Suprapubic skin (tissue), 4 donors: ENCODE results near the gene INPP5A. TPM values are rescaled to one million over a fixed set of nuclear protein-coding genes. Genes with fewer than 3 reads are reported as not detected.

Experiments
- DNase-seq, 2 donors: peaks; one replicate each; pipeline ENCODE4 v3.0.0-alpha.2; 2019; ENCODE audit warnings: low spot score in 2 of 2
- H3K27ac ChIP-seq: fragments of 200-600 bp; sonication (generic); one replicate; pipeline ENCODE4 v1.5.1; 2019
- H3K27me3 ChIP-seq: fragments of 200-600 bp; sonication (generic); one replicate; pipeline ENCODE4 v1.5.1; 2019
- H3K36me3 ChIP-seq: fragments of 200-600 bp; sonication (generic); one replicate; pipeline ENCODE4 v1.5.1; 2019
- H3K4me1 ChIP-seq: fragments of 200-600 bp; sonication (generic); one replicate; pipeline ENCODE4 v1.5.1; 2019
- H3K4me3 ChIP-seq: fragments of 200-600 bp; sonication (generic); one replicate; pipeline ENCODE4 v1.5.1; 2019; ENCODE audit warnings: mild to moderate bottlenecking
- H3K9me3 ChIP-seq: fragments of 200-600 bp; sonication (generic); one replicate; pipeline ENCODE4 v1.5.1; 2019
- CTCF ChIP-seq, 2 donors: fragments of 200-600 bp in 1 of 2; fragments of 450-650 bp in 1 of 2; sonication (generic) in 1 of 2; IDR thresholded peaks; one replicate each; pipeline ENCODE4 v1.5.1; 2016 to 2019; ENCODE audit warnings: antibody characterized with exemption in 2 of 2, mild to moderate bottlenecking in 1 of 2, moderate library complexity in 1 of 2
- EP300 ChIP-seq: sonication (generic); formaldehyde crosslinking; IDR thresholded peaks from one replicate; pipeline ENCODE4 v1.6.1; 2017; ENCODE audit warnings: antibody characterized with exemption
- POLR2A ChIP-seq, 2 donors: fragments of 450-650 bp; IDR thresholded peaks; one replicate each; pipeline ENCODE4 v1.6.1; 2017; ENCODE audit warnings: antibody characterized with exemption in 2 of 2, mild to moderate bottlenecking in 2 of 2, moderate library complexity in 2 of 2
- POLR2AphosphoS5 ChIP-seq, 3 donors: sonication (generic); formaldehyde crosslinking; IDR thresholded peaks; one replicate each; pipeline ENCODE4 v1.6.1; 2017; ENCODE audit warnings: antibody characterized with exemption in 3 of 3
- WGBS: methylation state at CpG from one replicate; pipeline ENCODE4 v1.1.5; 2018; 5-methylcytosine and 5-hydroxymethylcytosine counted together
- total RNA-seq, 4 donors: library from RNA; depleted of rRNA; stranded (reverse); fragments of >200 nt; gene quantifications; one replicate each; pipeline ENCODE4 v1.1.0, GENCODE V29; 2016

INPP5A gene
- total RNA-seq, 4 donors from 2014 or later, result 28.1 to 39.1 (median 32.3) TPM

- no peak overlapping the region for H3K4me3 ChIP-seq
- TF ChIP-seq EP300 (no peak), POLR2AphosphoS5 (IDR thresholded peaks at IDR 0.05) (no peak)
- DNase-seq, result no peak
- H3K27me3 ChIP-seq, result no peaks in the 10 kb centered on the region
- H3K9me3 ChIP-seq, result no peaks in the 10 kb centered on the region
- peaks cover 11% of the 10 kb centered on the region for H3K36me3 ChIP-seq
- H3K4me1 ChIP-seq, result no peaks in the 10 kb centered on the region
- WGBS, result 85% methylated on average over 15 of the region's 15 CpGs
- H3K27ac ChIP-seq, result no peak overlapping the region
These were observed 128.5 kb downstream of the INPP5A start for GRCh38 chr10:132665946-132666704.

GRCh38 chr10:132666705-132667341 is 129.2 kb downstream of the INPP5A start:
- WGBS, result 89% methylated on average over 12 of the region's 12 CpGs
- no peak for TF ChIP-seq POLR2AphosphoS5 (IDR thresholded peaks at IDR 0.05)
- TF ChIP-seq CTCF (IDR thresholded peaks at IDR 0.05), result no peak
- TF ChIP-seq POLR2A (IDR thresholded peaks at IDR 0.05), result no peak
- no peak for TF ChIP-seq EP300
- H3K27me3 ChIP-seq, result no peaks in the 10 kb centered on the region
- DNase-seq, result no peak
- H3K27ac ChIP-seq, result no peak overlapping the region
- H3K36me3 ChIP-seq, result peaks cover 11% of the 10 kb centered on the region
- H3K4me3 ChIP-seq, result no peak overlapping the region
- H3K9me3 ChIP-seq, result no peaks in the 10 kb centered on the region
- H3K4me1 ChIP-seq, result no peaks in the 10 kb centered on the region

- whole genome bisulfite sequencing, result 91% methylated on average over 20 of the region's 20 CpGs
- no peak for DNase-seq
- Histone ChIP-seq H3K27ac (no peak overlapping the region), H3K27me3 (no peaks in the 10 kb centered on the region), H3K9me3 (no peaks in the 10 kb centered on the region), H3K4me1 (no peaks in the 10 kb centered on the region), H3K4me3 (no peak overlapping the region), H3K36me3 (peaks cover 11% of the 10 kb centered on the region)
- TF ChIP-seq EP300, result no peak
- TF ChIP-seq CTCF (IDR thresholded peaks at IDR 0.05), result no peak
- no peak for TF ChIP-seq POLR2AphosphoS5 (IDR thresholded peaks at IDR 0.05)
- TF ChIP-seq POLR2A (IDR thresholded peaks at IDR 0.05), result no peak
These were observed 129.9 kb downstream of the INPP5A start for GRCh38 chr10:132667342-132668047.

GRCh38 chr10:132668048-132668394 is 130.4 kb downstream of the INPP5A start:
- H3K4me3 ChIP-seq, result no peak overlapping the region
- no peaks in the 10 kb centered on the region for H3K9me3 ChIP-seq
- 93% methylated on average over 5 of the region's 5 CpGs for WGBS
- no peak overlapping the region for H3K27ac ChIP-seq
- H3K36me3 ChIP-seq, result peaks cover 5% of the 10 kb centered on the region
- no peaks in the 10 kb centered on the region for H3K27me3 ChIP-seq
- TF ChIP-seq POLR2A (IDR thresholded peaks at IDR 0.05) (no peak), EP300 (no peak), POLR2AphosphoS5 (IDR thresholded peaks at IDR 0.05) (no peak), CTCF (IDR thresholded peaks at IDR 0.05) (no peak)
- no peaks in the 10 kb centered on the region for H3K4me1 ChIP-seq
- DNase-seq, result no peak

GRCh38 chr10:132669208-132669861 is 131.7 kb downstream of the INPP5A start:
- Histone ChIP-seq H3K4me3 (no peak overlapping the region), H3K27me3 (no peaks in the 10 kb centered on the region), H3K27ac (no peak overlapping the region), H3K36me3 (no peaks in the 10 kb centered on the region), H3K9me3 (no peaks in the 10 kb centered on the region), H3K4me1 (no peaks in the 10 kb centered on the region)
- peak; percentile 49 to 67 for DNase-seq
- 88% methylated on average over 17 of the region's 23 CpGs for WGBS
- TF ChIP-seq CTCF (IDR thresholded peaks at IDR 0.05), result no peak
- no peak for TF ChIP-seq POLR2AphosphoS5 (IDR thresholded peaks at IDR 0.05)
- TF ChIP-seq POLR2A (IDR thresholded peaks at IDR 0.05), result no peak
- no peak for TF ChIP-seq EP300
